Activated CD8-positive, alpha-beta memory T cell treated with anti-CD3 and anti-CD28 coated beads for 4 hours (primary cell): ENCODE measurements around the gene GLP1R.

Experiments used
- DNase-seq, 2 donors: peaks; one replicate each; pipeline ENCODE4 v3.0.0-alpha.2; 2020; ENCODE audit warnings: low read depth in 2 of 2

Gene GLP1R

GRCh38 chr6:39086294-39086693 is 37.7 kb downstream of the GLP1R start:
- DNase-seq = no peak

- DNase-seq = no peak
Observed at GRCh38 chr6:39086711-39087110, 38.1 kb downstream of the GLP1R start.

- no peak for DNase-seq
Observed at GRCh38 chr6:39087197-39087596, 38.6 kb downstream of the GLP1R start.

- no peak for DNase-seq
Observed at GRCh38 chr6:39088331-39088730, 39.8 kb downstream of the GLP1R start.

- no peak for DNase-seq
Observed at GRCh38 chr6:39090036-39090435, 41.5 kb downstream of the GLP1R start.

- no peak for DNase-seq
Observed at GRCh38 chr6:39091220-39091619, 42.6 kb downstream of the GLP1R start.

- DNase-seq = no peak
Observed at GRCh38 chr6:39092124-39092523, 43.5 kb downstream of the GLP1R start.

- DNase-seq = no peak
Observed at GRCh38 chr6:39093149-39093708, 44.6 kb downstream of the GLP1R start.

- no peak for DNase-seq
Observed at GRCh38 chr6:39095578-39095977, 47.0 kb downstream of the GLP1R start.

- DNase-seq = no peak
Observed at GRCh38 chr6:39100358-39100757, 51.8 kb downstream of the GLP1R start.

- no peak for DNase-seq
Observed at GRCh38 chr6:39102071-39102820, 53.7 kb downstream of the GLP1R start.

GRCh38 chr6:39102821-39103136 is 54.2 kb downstream of the GLP1R start:
- no peak for DNase-seq

GRCh38 chr6:39104528-39104927 is 55.9 kb downstream of the GLP1R start:
- no peak for DNase-seq

- no peak for DNase-seq
Observed at GRCh38 chr6:39107034-39107433, 58.5 kb downstream of the GLP1R start.

GRCh38 chr6:39107641-39108040 is 59.1 kb downstream of the GLP1R start:
- no peak for DNase-seq

GRCh38 chr6:39108041-39108839 is 59.7 kb downstream of the GLP1R start:
- no peak for DNase-seq

- no peak for DNase-seq
Observed at GRCh38 chr6:39111280-39111679, 62.7 kb downstream of the GLP1R start.

- no peak for DNase-seq
Observed at GRCh38 chr6:39113788-39114187, 65.2 kb downstream of the GLP1R start.

GRCh38 chr6:39114388-39114703 is 65.8 kb downstream of the GLP1R start:
- no peak for DNase-seq

- peak; percentile 85 to 86 for DNase-seq
Observed at GRCh38 chr6:39114704-39115599, 66.4 kb downstream of the GLP1R start, which contains the start of gene SAYSD1. TSS of gene SAYSD1 (minus strand) at chr6:39115186. CDS start at chr6:39115089, 97 bp downstream.

- DNase-seq = no peak
Observed at GRCh38 chr6:39118921-39119320, 70.3 kb downstream of the GLP1R start.

- DNase-seq = no peak
Observed at GRCh38 chr6:39124114-39124513, 75.5 kb downstream of the GLP1R start.
